Stomach (tissue), 4 donors: Measurements from ENCODE around the gene LRATD1.

Experiments used
- POLR2A ChIP-seq, 4 donors: fragments of 450-650 bp; IDR thresholded peaks; one replicate each; pipeline ENCODE4 v1.6.1; 2016; ENCODE audit warnings: antibody characterized with exemption in 4 of 4, control low read depth in 2 of 4, mild to moderate bottlenecking in 1 of 4, moderate library complexity in 1 of 4
- POLR2AphosphoS5 ChIP-seq, 3 donors: sonication (generic); formaldehyde crosslinking; IDR thresholded peaks; one replicate each; pipeline ENCODE4 v1.6.1; 2016; ENCODE audit warnings: antibody characterized with exemption in 3 of 3
- TF ChIP-seq, protein P1 (sequence below), 7 experiments: fragments of 450-650 bp in 4 of 7; fragments of 200-600 bp in 3 of 7; sonication (generic) in 3 of 7; IDR thresholded peaks; one replicate each; pipeline ENCODE4 v1.5.1; 2016 to 2019; ENCODE audit warnings: antibody characterized with exemption in 7 of 7, control low read depth in 2 of 7, mild to moderate bottlenecking in 1 of 7

DNA sequence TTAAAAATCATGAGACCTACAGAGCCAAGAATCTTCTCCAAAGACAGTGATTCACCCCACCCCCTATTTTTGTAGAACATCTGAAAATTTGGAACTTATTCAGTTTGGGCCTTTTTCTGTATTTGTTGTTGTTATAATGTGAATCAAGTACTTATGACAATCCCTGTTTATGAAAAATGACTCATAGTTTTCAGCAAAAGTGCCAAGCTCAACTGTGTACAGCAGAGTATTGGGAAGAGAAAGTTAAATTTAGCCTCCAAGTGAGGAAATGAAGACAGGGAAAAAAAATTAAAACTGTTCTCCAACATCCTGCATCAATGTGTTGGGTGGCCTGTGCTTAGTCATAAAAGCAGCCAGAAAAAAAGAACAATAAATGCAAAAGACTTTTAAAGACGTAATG, 46.2 kb downstream of the LRATD1 start:
- no peak for TF ChIP-seq POLR2AphosphoS5 (IDR thresholded peaks at IDR 0.05)
- TF ChIP-seq, protein P1, sequence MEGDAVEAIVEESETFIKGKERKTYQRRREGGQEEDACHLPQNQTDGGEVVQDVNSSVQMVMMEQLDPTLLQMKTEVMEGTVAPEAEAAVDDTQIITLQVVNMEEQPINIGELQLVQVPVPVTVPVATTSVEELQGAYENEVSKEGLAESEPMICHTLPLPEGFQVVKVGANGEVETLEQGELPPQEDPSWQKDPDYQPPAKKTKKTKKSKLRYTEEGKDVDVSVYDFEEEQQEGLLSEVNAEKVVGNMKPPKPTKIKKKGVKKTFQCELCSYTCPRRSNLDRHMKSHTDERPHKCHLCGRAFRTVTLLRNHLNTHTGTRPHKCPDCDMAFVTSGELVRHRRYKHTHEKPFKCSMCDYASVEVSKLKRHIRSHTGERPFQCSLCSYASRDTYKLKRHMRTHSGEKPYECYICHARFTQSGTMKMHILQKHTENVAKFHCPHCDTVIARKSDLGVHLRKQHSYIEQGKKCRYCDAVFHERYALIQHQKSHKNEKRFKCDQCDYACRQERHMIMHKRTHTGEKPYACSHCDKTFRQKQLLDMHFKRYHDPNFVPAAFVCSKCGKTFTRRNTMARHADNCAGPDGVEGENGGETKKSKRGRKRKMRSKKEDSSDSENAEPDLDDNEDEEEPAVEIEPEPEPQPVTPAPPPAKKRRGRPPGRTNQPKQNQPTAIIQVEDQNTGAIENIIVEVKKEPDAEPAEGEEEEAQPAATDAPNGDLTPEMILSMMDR (IDR thresholded peaks at IDR 0.05) = no peak
- TF ChIP-seq POLR2A (IDR thresholded peaks at IDR 0.05) = no peak
